CD4-positive, alpha-beta T cell (primary cell): ENCODE results near the gene CASKIN2. TPM values are rescaled to one million over a fixed set of nuclear protein-coding genes. Genes with fewer than 3 reads are reported as not detected.

ENCODE experiments used
- ATAC-seq: fragments of 200-7000 bp; cut with Tn5 transposase; one replicate; pipeline ENCODE4 v1.10.0; 2022; ENCODE audit warnings: mild to moderate bottlenecking; ENCODE audit not compliant: poor library complexity
- CTCF ChIA-PET: fragments of 350-600 bp; sonication (Branson Sonifier 250); formaldehyde crosslinking; loops from one replicate; lab custom pipeline; 2021; ENCODE audit warnings: antibody characterized with exemption, inconsistent platforms; lab: Charles Lee
- POLR2A ChIA-PET: fragments of 350-600 bp; sonication (Branson Sonifier 250); formaldehyde crosslinking; loops from one replicate; lab custom pipeline; 2021; ENCODE audit warnings: antibody characterized with exemption, inconsistent platforms; lab: Charles Lee
- DNase-seq, 14 experiments: peaks; one replicate each; pipeline ENCODE4 v3.0.0-alpha.2; 2013 to 2020; ENCODE audit warnings: mixed read lengths in 2 of 14
- H3K27ac ChIP-seq, 2 donors: one replicate each; pipeline versions ENCODE4 v1.5.1 to v1.7.0; 2013; ENCODE audit warnings: low read length in 2 of 2, low read depth in 1 of 2, mild to moderate bottlenecking in 1 of 2
- H3K27me3 ChIP-seq, 2 experiments: 1 replicate in 1 of 2; 2 replicates in 1 of 2; pipeline versions ENCODE4 v1.6.1 to v1.7.0; 2013; ENCODE audit warnings: low read length in 2 of 2, control low read depth in 1 of 2, mild to moderate bottlenecking in 1 of 2, moderate library complexity in 1 of 2; ENCODE audit not compliant: insufficient read depth in 2 of 2, control insufficient read depth in 1 of 2
- H3K36me3 ChIP-seq: one replicate; pipeline ENCODE4 v1.6.1; 2013; ENCODE audit warnings: low read length, control low read depth; ENCODE audit not compliant: insufficient read depth
- H3K4me1 ChIP-seq: one replicate; pipeline ENCODE4 v1.6.1; 2013; ENCODE audit warnings: low read length, control low read depth; ENCODE audit not compliant: insufficient read depth
- H3K4me3 ChIP-seq: one replicate; pipeline ENCODE4 v1.5.1; 2013; ENCODE audit warnings: mild to moderate bottlenecking, low read length, moderate library complexity
- H3K9me3 ChIP-seq, 2 experiments: 1 replicate in 1 of 2; 2 replicates in 1 of 2; pipeline versions ENCODE4 v1.6.1 to v1.7.0; 2013; ENCODE audit warnings: low read length in 2 of 2, mild to moderate bottlenecking in 2 of 2, control low read depth in 1 of 2, moderate library complexity in 1 of 2; ENCODE audit not compliant: control insufficient read depth in 1 of 2, insufficient read depth in 1 of 2
- H3K27ac Mint-ChIP-seq: one replicate; pipeline ENCODE4 v1.8.0; 2020; ENCODE audit warnings: mixed read lengths
- H3K27me3 Mint-ChIP-seq: one replicate; pipeline ENCODE4 v1.8.0; 2021; ENCODE audit warnings: mixed read lengths
- H3K36me3 Mint-ChIP-seq: one replicate; pipeline ENCODE4 v1.8.0; 2021; ENCODE audit warnings: low read depth, mixed read lengths
- H3K4me1 Mint-ChIP-seq: one replicate; pipeline ENCODE4 v1.8.0; 2021; ENCODE audit warnings: low read depth, mixed read lengths
- H3K4me3 Mint-ChIP-seq: one replicate; pipeline ENCODE4 v1.8.0; 2020; ENCODE audit warnings: mild to moderate bottlenecking, mixed read lengths
- H3K9me3 Mint-ChIP-seq: one replicate; pipeline ENCODE4 v1.8.0; 2020; ENCODE audit warnings: mixed read lengths
- intact Hi-C, 2 experiments: fragments of 100-400 bp; cut with DNase I in 1 of 2; cut with micrococcal nuclease in 1 of 2; formaldehyde crosslinking; loops; one replicate each; pipeline versions ENCODE4 v1.15.1 to v1.9.0; 2023 to 2025; cut with DNase I, micrococcal nuclease
- total RNA-seq, 174 experiments: library from RNA in 2 of 174; stranded (reverse) in 2 of 174; gene quantifications; one replicate each; pipeline ENCODE4 v1.2.3 and lab custom pipeline; 2021 to 2026
- TF ChIP-seq, protein P1 (sequence below): fragments of 200-600 bp; IDR thresholded peaks from one replicate; pipeline ENCODE4 v1.8.0; 2022; ENCODE audit warnings: antibody characterized with exemption, mild to moderate bottlenecking

The CASKIN2 gene
- total RNA-seq, 2 experiments from 2014 or later, result 0.17 to 0.25 TPM

DNA sequence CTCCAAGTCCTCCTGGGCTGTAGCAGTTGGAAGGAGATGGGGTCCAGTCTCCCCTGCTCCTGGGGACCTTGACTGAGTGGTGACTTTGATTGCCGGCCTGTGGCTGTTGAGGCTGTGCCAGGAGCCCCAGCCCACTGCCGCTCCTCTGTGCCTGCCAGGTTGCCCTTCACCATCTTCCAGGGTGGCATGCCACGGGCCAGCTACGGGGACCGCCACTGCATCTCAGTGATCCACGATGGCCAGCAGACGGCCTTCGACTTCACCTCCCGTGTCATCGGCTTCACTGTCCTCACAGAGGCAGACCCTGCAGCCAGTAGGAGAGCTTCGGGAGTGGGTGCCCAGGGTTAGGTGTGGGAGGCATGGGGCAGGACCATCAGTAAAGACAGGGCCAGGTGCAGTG is 48.9 kb upstream of the CASKIN2 start:
- Mint-ChIP-seq H3K4me3 (no peak overlapping the region), H3K4me1 (no peaks in the 10 kb centered on the region), H3K27ac (no peak overlapping the region), H3K36me3 (peaks cover 23% of the 10 kb centered on the region), H3K27me3 (no peaks in the 10 kb centered on the region), H3K9me3 (no peaks in the 10 kb centered on the region)
- Histone ChIP-seq H3K27ac (no peak overlapping the region), H3K4me3 (no peak overlapping the region), H3K4me1 (no peaks in the 10 kb centered on the region), H3K36me3 (peaks cover 45% of the 10 kb centered on the region), H3K9me3 (no peaks in the 10 kb centered on the region), H3K27me3 (no peaks in the 10 kb centered on the region)
- intact Hi-C loops, result no loop called here
- ChIA-PET CTCF (no interaction called here), POLR2A (no interaction called here)
- ATAC-seq, result no peak
- TF ChIP-seq, protein P1, sequence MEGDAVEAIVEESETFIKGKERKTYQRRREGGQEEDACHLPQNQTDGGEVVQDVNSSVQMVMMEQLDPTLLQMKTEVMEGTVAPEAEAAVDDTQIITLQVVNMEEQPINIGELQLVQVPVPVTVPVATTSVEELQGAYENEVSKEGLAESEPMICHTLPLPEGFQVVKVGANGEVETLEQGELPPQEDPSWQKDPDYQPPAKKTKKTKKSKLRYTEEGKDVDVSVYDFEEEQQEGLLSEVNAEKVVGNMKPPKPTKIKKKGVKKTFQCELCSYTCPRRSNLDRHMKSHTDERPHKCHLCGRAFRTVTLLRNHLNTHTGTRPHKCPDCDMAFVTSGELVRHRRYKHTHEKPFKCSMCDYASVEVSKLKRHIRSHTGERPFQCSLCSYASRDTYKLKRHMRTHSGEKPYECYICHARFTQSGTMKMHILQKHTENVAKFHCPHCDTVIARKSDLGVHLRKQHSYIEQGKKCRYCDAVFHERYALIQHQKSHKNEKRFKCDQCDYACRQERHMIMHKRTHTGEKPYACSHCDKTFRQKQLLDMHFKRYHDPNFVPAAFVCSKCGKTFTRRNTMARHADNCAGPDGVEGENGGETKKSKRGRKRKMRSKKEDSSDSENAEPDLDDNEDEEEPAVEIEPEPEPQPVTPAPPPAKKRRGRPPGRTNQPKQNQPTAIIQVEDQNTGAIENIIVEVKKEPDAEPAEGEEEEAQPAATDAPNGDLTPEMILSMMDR, result no peak
- no peak for DNase-seq

DNA sequence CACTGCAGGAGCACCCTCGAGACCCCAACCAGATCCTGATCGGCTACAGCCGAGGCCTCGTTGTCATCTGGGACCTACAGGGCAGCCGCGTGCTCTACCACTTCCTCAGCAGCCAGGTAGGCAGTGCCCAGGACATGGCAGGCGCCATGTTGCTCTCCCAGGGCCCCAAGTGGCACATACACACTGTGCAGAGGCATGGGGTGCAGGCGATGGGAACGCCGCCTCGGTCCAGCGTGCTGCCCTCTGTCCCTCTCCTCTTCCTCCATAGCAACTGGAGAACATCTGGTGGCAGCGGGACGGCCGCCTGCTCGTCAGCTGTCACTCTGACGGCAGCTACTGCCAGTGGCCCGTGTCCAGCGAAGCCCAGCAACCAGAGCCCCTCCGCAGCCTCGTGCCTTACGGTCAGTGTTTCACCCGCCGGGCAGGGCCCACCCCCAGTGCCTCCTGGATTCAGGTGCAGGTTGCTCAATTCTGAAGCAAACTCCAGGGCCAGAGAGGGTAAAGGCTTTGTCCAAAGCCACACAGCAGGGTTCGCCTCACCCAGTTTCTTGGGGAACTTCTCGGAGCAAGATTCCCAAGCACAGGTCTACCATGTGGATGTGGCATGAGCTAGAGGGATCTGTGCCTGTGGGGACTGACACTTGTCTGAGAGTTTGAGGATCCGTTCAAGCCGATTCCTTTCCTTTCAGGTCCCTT is 47.9 kb upstream of the CASKIN2 start:
- H3K27ac ChIP-seq, result no peak overlapping the region
- H3K36me3 Mint-ChIP-seq, result peaks cover 23% of the 10 kb centered on the region

DNA sequence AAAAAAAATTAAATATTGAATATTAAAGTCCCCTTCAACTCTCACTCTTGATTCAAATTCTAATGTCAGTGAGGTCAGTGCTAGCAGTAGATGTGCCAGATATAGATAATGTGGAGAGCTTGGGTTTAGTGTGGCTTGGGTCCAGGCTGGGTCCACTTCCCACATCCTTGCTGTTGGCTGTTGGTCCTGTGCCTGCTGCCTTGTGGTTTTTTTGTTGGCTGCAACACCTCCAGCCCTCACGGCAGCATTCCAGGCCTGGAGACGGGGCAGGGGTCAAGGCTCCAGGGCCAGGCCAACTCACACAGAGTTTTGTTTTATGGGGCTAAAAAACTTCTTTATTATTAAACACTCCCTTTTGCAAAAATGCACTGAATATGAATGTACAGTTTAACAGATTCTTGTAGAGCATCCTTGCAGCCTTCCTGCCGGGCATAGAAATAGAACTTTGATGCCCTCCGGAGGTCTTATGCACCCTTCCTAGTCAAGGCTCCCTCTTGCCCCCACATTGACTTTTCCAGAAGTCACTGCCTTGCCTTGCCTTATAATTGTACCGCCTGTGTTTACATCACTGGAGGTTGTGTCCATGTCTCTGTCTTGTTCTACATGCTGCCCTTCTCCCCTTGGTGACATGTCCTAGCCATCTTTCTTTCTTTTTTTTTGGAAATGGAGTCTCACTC is 46.7 kb upstream of the CASKIN2 start:
- H3K27ac ChIP-seq, result no peak overlapping the region
- H3K27me3 ChIP-seq, result no peaks in the 10 kb centered on the region
- peaks cover 44% of the 10 kb centered on the region for H3K36me3 ChIP-seq
- H3K4me3 ChIP-seq, result no peak overlapping the region
- no peaks in the 10 kb centered on the region for H3K4me1 ChIP-seq
- no peaks in the 10 kb centered on the region for H3K9me3 ChIP-seq
- DNase-seq, result no peak
- intact Hi-C loops, result no loop called here
- TF ChIP-seq, protein P1, result no peak
- no peak for ATAC-seq
- Mint-ChIP-seq H3K4me1 (no peaks in the 10 kb centered on the region), H3K27ac (no peak overlapping the region), H3K9me3 (no peaks in the 10 kb centered on the region), H3K27me3 (no peaks in the 10 kb centered on the region), H3K4me3 (no peak overlapping the region), H3K36me3 (peaks cover 23% of the 10 kb centered on the region)
- ChIA-PET POLR2A (no interaction called here), CTCF (no interaction called here)

More for the DNA sequence above, 47.9 kb upstream of the CASKIN2 start:
- ChIA-PET POLR2A (no interaction called here), CTCF (no interaction called here)
- TF ChIP-seq, protein P1, result no peak
- intact Hi-C loops, result no loop called here
- no peaks in the 10 kb centered on the region for H3K27me3 ChIP-seq
- no peak for DNase-seq
- Mint-ChIP-seq H3K27me3 (no peaks in the 10 kb centered on the region), H3K9me3 (no peaks in the 10 kb centered on the region), H3K4me1 (no peaks in the 10 kb centered on the region), H3K4me3 (no peak overlapping the region), H3K27ac (no peak overlapping the region)
- no peaks in the 10 kb centered on the region for H3K4me1 ChIP-seq
- H3K4me3 ChIP-seq, result no peak overlapping the region
- peaks cover 44% of the 10 kb centered on the region for H3K36me3 ChIP-seq
- H3K9me3 ChIP-seq, result no peaks in the 10 kb centered on the region
- no peak for ATAC-seq
